ENCODE results near the gene FRMPD3.
"Not testable (repeated sequence)": the region's sequence is repeated elsewhere in the genome, so short reads cannot be mapped to it uniquely, and the experiment has no call there.

The FRMPD3 gene

GRCh38 chrX:107454302-107454701 is 4.8 kb downstream of the FRMPD3 start:
- TF ChIP-seq GATA1 (IDR thresholded peaks at IDR 0.05; ENCODE audit: low read depth, low read length) (no peak), POLR2A (IDR thresholded peaks at IDR 0.05; ENCODE audit: low read length) (no peak)
- DNase-seq, result no peak

GRCh38 chrX:107457289-107457688 is 7.8 kb downstream of the FRMPD3 start:
- TF ChIP-seq GATA1 (IDR thresholded peaks at IDR 0.05; ENCODE audit: low read depth, low read length) (no peak), POLR2A (IDR thresholded peaks at IDR 0.05; ENCODE audit: low read length) (no peak)
- DNase-seq, result no peak

GRCh38 chrX:107465932-107466620 is 16.6 kb downstream of the FRMPD3 start:
- TF ChIP-seq POLR2A (IDR thresholded peaks at IDR 0.05; ENCODE audit: low read length), result no peak
- TF ChIP-seq GATA1 (IDR thresholded peaks at IDR 0.05; ENCODE audit: low read depth, low read length), result no peak
- DNase-seq, result no peak

GRCh38 chrX:107467271-107467670 is 17.8 kb downstream of the FRMPD3 start:
- TF ChIP-seq GATA1 (IDR thresholded peaks at IDR 0.05; ENCODE audit: low read depth, low read length) (no peak), POLR2A (IDR thresholded peaks at IDR 0.05; ENCODE audit: low read length) (no peak)

GRCh38 chrX:107470198-107470597 is 20.7 kb downstream of the FRMPD3 start:
- no peak for TF ChIP-seq POLR2A (IDR thresholded peaks at IDR 0.05; ENCODE audit: low read length)
- no peak for TF ChIP-seq GATA1 (IDR thresholded peaks at IDR 0.05; ENCODE audit: low read depth, low read length)
- DNase-seq, result no peak

More at GRCh38 chrX:107467271-107467670, 17.8 kb downstream of the FRMPD3 start:
- DNase-seq, result no peak

GRCh38 chrX:107470971-107471370 is 21.5 kb downstream of the FRMPD3 start:
- no peak for DNase-seq
- no peak for TF ChIP-seq GATA1 (IDR thresholded peaks at IDR 0.05; ENCODE audit: low read depth, low read length)
- no peak for TF ChIP-seq POLR2A (IDR thresholded peaks at IDR 0.05; ENCODE audit: low read length)

- DNase-seq, result not testable (repeated sequence)
These were observed 22.0 kb downstream of the FRMPD3 start for GRCh38 chrX:107471420-107471819.

GRCh38 chrX:107477406-107477805 is 28.0 kb downstream of the FRMPD3 start:
- no peak for TF ChIP-seq POLR2A (IDR thresholded peaks at IDR 0.05; ENCODE audit: low read length)
- no peak for TF ChIP-seq GATA1 (IDR thresholded peaks at IDR 0.05; ENCODE audit: low read depth, low read length)
- DNase-seq, result no peak

- no peak for DNase-seq
- no peak for TF ChIP-seq POLR2A (IDR thresholded peaks at IDR 0.05; ENCODE audit: low read length)
- no peak for TF ChIP-seq GATA1 (IDR thresholded peaks at IDR 0.05; ENCODE audit: low read depth, low read length)
These were observed 30.8 kb downstream of the FRMPD3 start for GRCh38 chrX:107480272-107480671.

- DNase-seq, result no peak
- TF ChIP-seq POLR2A (IDR thresholded peaks at IDR 0.05; ENCODE audit: low read length) (no peak), GATA1 (IDR thresholded peaks at IDR 0.05; ENCODE audit: low read depth, low read length) (no peak)
These were observed 32.6 kb downstream of the FRMPD3 start for GRCh38 chrX:107482046-107482445.

GRCh38 chrX:107484002-107484726 is 34.7 kb downstream of the FRMPD3 start:
- TF ChIP-seq GATA1 (IDR thresholded peaks at IDR 0.05; ENCODE audit: low read depth, low read length), result no peak
- no peak for TF ChIP-seq POLR2A (IDR thresholded peaks at IDR 0.05; ENCODE audit: low read length)

GRCh38 chrX:107485013-107485412 is 35.6 kb downstream of the FRMPD3 start:
- DNase-seq, result no peak
- no peak for TF ChIP-seq POLR2A (IDR thresholded peaks at IDR 0.05; ENCODE audit: low read length)
- no peak for TF ChIP-seq GATA1 (IDR thresholded peaks at IDR 0.05; ENCODE audit: low read depth, low read length)

More at GRCh38 chrX:107484002-107484726, 34.7 kb downstream of the FRMPD3 start:
- no peak for DNase-seq

GRCh38 chrX:107493141-107493540 is 43.7 kb downstream of the FRMPD3 start:
- no peak for DNase-seq
- TF ChIP-seq GATA1 (IDR thresholded peaks at IDR 0.05; ENCODE audit: low read depth, low read length), result no peak
- no peak for TF ChIP-seq POLR2A (IDR thresholded peaks at IDR 0.05; ENCODE audit: low read length)

- no peak for DNase-seq
These were observed 47.3 kb downstream of the FRMPD3 start for GRCh38 chrX:107496786-107497185.

More at GRCh38 chrX:107496786-107497185, 47.3 kb downstream of the FRMPD3 start:
- TF ChIP-seq GATA1 (IDR thresholded peaks at IDR 0.05; ENCODE audit: low read depth, low read length), result no peak
- no peak for TF ChIP-seq POLR2A (IDR thresholded peaks at IDR 0.05; ENCODE audit: low read length)
